ENCODE measurements around the gene WTIP. TPM values are rescaled to one million over a fixed set of nuclear protein-coding genes. Genes with fewer than 3 reads are reported as not detected.

Gene WTIP
- total RNA-seq, 1 experiment from 2014 or later, result 73.6 TPM

DNA sequence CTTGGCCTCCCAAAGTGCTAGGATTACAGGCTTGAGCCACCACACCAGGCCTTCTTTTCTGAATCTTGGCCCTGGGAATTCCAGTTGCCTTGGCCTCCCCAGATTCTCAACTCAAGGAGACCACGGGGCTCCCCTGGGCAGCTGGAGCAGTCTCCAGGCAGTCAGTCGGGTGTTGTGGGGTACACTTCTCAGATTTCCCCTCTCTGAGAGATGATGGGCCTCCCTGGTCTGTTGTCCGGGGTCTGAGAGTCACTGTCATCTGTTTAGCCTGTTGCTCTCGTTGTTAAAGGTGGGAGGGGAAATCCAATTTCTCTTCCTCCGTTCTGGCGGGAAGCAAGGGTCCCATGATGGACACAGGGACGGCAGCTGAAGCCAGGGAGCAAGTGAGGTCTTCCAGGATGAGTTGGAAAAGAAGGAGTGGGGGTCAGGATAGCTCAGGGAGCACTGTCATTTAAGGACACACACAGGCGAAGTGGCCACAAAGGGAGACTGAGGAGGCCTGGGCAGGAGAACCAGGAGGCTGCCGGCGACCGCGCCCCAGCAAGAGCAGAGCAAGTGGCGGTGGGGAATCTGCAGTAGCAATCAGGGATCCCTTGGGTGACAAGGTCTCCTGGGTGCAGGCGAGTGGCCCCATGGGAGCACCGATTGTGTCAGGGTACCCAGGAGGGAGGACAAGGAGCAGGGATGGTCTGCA lies 15.7 kb downstream of the WTIP start:
- DNase-seq (ENCODE audit: low read depth, low spot score) (no peak), ATAC-seq (no peak)
- H3K27ac ChIP-seq (ENCODE audit: low read length), result no peak overlapping the region
- ChIA-PET CTCF (no interaction called here), POLR2A (no interaction called here)
- in situ Hi-C loops (cut with HindIII; ENCODE audit: low pct_unique_long_range_greater_than_20kb, low sequenced_read_pairs) (no loop called here), intact Hi-C loops (cut with micrococcal nuclease; ENCODE audit: unreplicated experiment) (no loop called here)
- BruUV-seq (replicated peaks), result TSS peak; percentile 36
- H3K9me3 ChIP-seq (ENCODE audit: control insufficient read depth, insufficient read depth, low read depth, low read length), result no peaks in the 10 kb centered on the region
- no peak overlapping the region for H3K4me3 ChIP-seq (ENCODE audit: low read depth in 2 of 2, low read length in 2 of 2)
- H3K4me1 ChIP-seq (ENCODE audit: control insufficient read depth, insufficient read depth, low read length), result peaks cover 22% of the 10 kb centered on the region
- no peaks in the 10 kb centered on the region; the same call in 1 of the 2 replicates for H3K36me3 ChIP-seq (ENCODE audit: control insufficient read depth, insufficient read depth, low read length)
- TF ChIP-seq TCF7L2 (IDR thresholded peaks at IDR 0.05; ENCODE audit: low read depth, low read length) (no peak), SIN3A (IDR thresholded peaks at IDR 0.05; ENCODE audit: borderline replicate concordance, insufficient read depth, low read depth, low read length) (no peak), POLR2AphosphoS5 (IDR thresholded peaks at IDR 0.05; ENCODE audit: low read depth, low read length) (no peak)
- TF ChIP-seq, protein P1, sequence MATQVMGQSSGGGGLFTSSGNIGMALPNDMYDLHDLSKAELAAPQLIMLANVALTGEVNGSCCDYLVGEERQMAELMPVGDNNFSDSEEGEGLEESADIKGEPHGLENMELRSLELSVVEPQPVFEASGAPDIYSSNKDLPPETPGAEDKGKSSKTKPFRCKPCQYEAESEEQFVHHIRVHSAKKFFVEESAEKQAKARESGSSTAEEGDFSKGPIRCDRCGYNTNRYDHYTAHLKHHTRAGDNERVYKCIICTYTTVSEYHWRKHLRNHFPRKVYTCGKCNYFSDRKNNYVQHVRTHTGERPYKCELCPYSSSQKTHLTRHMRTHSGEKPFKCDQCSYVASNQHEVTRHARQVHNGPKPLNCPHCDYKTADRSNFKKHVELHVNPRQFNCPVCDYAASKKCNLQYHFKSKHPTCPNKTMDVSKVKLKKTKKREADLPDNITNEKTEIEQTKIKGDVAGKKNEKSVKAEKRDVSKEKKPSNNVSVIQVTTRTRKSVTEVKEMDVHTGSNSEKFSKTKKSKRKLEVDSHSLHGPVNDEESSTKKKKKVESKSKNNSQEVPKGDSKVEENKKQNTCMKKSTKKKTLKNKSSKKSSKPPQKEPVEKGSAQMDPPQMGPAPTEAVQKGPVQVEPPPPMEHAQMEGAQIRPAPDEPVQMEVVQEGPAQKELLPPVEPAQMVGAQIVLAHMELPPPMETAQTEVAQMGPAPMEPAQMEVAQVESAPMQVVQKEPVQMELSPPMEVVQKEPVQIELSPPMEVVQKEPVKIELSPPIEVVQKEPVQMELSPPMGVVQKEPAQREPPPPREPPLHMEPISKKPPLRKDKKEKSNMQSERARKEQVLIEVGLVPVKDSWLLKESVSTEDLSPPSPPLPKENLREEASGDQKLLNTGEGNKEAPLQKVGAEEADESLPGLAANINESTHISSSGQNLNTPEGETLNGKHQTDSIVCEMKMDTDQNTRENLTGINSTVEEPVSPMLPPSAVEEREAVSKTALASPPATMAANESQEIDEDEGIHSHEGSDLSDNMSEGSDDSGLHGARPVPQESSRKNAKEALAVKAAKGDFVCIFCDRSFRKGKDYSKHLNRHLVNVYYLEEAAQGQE (IDR thresholded peaks at IDR 0.05; ENCODE audit: insufficient read depth in 1 of 2, low read depth in 2 of 2, low read length in 1 of 2), result no peak
- TF ChIP-seq, protein P2, sequence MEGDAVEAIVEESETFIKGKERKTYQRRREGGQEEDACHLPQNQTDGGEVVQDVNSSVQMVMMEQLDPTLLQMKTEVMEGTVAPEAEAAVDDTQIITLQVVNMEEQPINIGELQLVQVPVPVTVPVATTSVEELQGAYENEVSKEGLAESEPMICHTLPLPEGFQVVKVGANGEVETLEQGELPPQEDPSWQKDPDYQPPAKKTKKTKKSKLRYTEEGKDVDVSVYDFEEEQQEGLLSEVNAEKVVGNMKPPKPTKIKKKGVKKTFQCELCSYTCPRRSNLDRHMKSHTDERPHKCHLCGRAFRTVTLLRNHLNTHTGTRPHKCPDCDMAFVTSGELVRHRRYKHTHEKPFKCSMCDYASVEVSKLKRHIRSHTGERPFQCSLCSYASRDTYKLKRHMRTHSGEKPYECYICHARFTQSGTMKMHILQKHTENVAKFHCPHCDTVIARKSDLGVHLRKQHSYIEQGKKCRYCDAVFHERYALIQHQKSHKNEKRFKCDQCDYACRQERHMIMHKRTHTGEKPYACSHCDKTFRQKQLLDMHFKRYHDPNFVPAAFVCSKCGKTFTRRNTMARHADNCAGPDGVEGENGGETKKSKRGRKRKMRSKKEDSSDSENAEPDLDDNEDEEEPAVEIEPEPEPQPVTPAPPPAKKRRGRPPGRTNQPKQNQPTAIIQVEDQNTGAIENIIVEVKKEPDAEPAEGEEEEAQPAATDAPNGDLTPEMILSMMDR (IDR thresholded peaks at IDR 0.05), result no peak
- H3K27me3 ChIP-seq (ENCODE audit: control insufficient read depth, insufficient read depth, low read length), result no peaks in the 10 kb centered on the region

DNA sequence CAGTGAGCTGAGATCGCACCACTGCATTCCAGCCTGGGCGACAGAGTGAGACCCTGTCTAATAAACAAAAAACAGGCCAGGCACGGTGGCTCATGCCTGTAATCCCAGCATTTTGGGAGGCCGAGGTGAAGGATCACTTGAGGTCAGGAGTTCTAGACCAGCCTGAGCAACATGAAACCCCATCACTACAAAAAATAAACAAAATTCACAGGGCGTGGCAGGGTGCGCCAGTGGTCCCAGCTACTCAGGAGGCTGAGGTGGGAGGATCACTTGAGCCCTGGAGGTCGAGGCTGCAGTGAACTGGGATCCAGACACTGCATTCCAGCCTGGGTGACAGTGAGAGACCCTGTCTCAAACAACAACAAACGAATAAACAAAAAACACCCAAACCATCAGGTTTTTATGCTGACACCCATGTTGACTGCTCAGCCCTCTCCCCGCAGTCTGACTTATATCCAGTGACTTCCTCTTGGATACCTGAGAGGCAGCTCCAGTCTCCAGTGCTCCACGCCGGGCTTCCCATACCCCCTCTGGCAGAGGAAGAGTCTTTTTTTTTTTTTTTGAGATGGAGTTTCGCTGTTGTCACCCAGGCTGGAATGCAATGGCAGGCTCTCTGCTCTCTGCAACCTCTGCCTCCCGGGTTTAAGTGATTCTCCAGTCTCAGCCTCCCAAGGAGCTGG lies 17.7 kb downstream of the WTIP start:
- CTCF ChIA-PET, result interaction anchor here (0.9 kb wide), 1 partner anchor 213 kb away, joined by 3 read pairs; no protein-coding TSS in a partner anchor
- Histone ChIP-seq H3K27ac (ENCODE audit: low read length) (no peak overlapping the region), H3K4me3 (ENCODE audit: low read depth in 2 of 2, low read length in 2 of 2) (no peak overlapping the region), H3K27me3 (ENCODE audit: control insufficient read depth, insufficient read depth, low read length) (no peaks in the 10 kb centered on the region), H3K36me3 (ENCODE audit: control insufficient read depth, insufficient read depth, low read length) (no peaks in the 10 kb centered on the region; the same call in 1 of the 2 replicates), H3K4me1 (ENCODE audit: control insufficient read depth, insufficient read depth, low read length) (peaks cover 22% of the 10 kb centered on the region), H3K9me3 (ENCODE audit: control insufficient read depth, insufficient read depth, low read depth, low read length) (no peaks in the 10 kb centered on the region)
- intact Hi-C loops (cut with micrococcal nuclease; ENCODE audit: unreplicated experiment) (no loop called here), in situ Hi-C loops (cut with HindIII; ENCODE audit: low pct_unique_long_range_greater_than_20kb, low sequenced_read_pairs) (no loop called here)
- no peak for DNase-seq (ENCODE audit: low read depth, low spot score)
- no TSS peak for BruUV-seq (replicated peaks)
- no peak for ATAC-seq
- POLR2A ChIA-PET, result interaction anchor here (0.9 kb wide), 1 partner anchor 706 kb away, joined by 4 read pairs; no protein-coding TSS in a partner anchor
- no peak for TF ChIP-seq TCF7L2 (IDR thresholded peaks at IDR 0.05; ENCODE audit: low read depth, low read length)
- peak; percentile 2; the same call in 1 of the 2 replicates for TF ChIP-seq POLR2AphosphoS5 (IDR thresholded peaks at IDR 0.05; ENCODE audit: low read depth, low read length)
- TF ChIP-seq, protein P1 (IDR thresholded peaks at IDR 0.05; ENCODE audit: insufficient read depth in 1 of 2, low read depth in 2 of 2, low read length in 1 of 2), result no peak
- TF ChIP-seq SIN3A (IDR thresholded peaks at IDR 0.05; ENCODE audit: borderline replicate concordance, insufficient read depth, low read depth, low read length), result no peak
- TF ChIP-seq, protein P2 (IDR thresholded peaks at IDR 0.05), result no peak
